ENCODE measurements around the gene TMPRSS7. TPM values are rescaled to one million over a fixed set of nuclear protein-coding genes. Genes with fewer than 3 reads are reported as not detected.

The TMPRSS7 gene
- total RNA-seq, 1 experiment from 2014 or later, result not detected

DNA sequence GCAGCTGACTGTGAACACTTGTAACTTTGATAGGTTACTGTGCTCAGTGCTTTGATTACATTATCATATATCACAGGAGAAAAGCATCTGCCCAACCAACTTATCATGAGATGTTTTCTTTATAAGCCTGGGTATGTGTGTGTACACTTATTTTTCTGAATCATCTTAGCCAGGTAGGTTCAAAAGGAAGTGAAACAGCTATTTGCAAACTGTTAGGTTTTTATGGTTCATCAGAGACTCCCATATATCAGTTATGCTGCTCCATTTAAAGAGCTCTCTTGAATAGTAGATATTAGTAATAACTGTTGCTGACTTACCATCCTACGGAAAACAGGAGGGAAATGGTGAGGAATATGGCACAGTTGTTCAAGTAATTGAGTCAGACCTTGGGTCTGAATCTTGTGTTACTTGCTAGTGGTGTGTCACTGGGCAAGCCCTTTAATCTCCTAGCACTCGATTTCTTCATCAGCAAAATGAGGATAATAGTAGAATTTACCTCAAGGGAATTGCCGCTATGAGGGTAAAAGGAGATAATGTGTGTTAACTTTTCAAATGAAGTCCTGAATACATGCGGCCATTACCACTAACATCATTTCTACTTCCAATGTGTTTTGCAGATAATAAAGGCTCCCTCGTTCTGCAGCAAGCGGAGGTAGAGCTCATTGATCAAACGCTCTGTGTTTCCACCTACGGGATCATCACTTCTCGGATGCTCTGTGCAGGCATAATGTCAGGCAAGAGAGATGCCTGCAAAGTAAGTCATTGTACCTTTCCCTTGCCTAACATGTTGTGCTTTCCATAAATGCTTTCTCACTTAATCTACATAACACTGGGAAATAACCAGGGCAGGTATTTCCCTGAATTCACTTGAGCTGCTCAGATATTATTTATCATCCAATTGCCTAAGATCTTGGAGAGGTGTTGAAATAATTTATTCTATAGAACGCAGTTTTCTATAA lies 43.9 kb downstream of the TMPRSS7 start:
- in situ Hi-C loops (cut with HindIII; ENCODE audit: low pct_unique_long_range_greater_than_20kb, low sequenced_read_pairs) (no loop called here), intact Hi-C loops (cut with micrococcal nuclease; ENCODE audit: unreplicated experiment) (no loop called here)
- CTCF ChIA-PET, result no interaction called here
- DNase-seq (ENCODE audit: low read depth, low spot score) (no peak), ATAC-seq (no peak)
- H3K36me3 ChIP-seq (ENCODE audit: control insufficient read depth, insufficient read depth, low read length), result no peaks in the 10 kb centered on the region
- H3K27me3 ChIP-seq (ENCODE audit: control insufficient read depth, insufficient read depth, low read length), result no peaks in the 10 kb centered on the region
- no peak overlapping the region for H3K4me3 ChIP-seq (ENCODE audit: low read depth in 2 of 2, low read length in 2 of 2)
- POLR2A ChIA-PET, result no interaction called here
- TF ChIP-seq TCF7L2 (IDR thresholded peaks at IDR 0.05; ENCODE audit: low read depth, low read length), result no peak
- TF ChIP-seq, protein P1, sequence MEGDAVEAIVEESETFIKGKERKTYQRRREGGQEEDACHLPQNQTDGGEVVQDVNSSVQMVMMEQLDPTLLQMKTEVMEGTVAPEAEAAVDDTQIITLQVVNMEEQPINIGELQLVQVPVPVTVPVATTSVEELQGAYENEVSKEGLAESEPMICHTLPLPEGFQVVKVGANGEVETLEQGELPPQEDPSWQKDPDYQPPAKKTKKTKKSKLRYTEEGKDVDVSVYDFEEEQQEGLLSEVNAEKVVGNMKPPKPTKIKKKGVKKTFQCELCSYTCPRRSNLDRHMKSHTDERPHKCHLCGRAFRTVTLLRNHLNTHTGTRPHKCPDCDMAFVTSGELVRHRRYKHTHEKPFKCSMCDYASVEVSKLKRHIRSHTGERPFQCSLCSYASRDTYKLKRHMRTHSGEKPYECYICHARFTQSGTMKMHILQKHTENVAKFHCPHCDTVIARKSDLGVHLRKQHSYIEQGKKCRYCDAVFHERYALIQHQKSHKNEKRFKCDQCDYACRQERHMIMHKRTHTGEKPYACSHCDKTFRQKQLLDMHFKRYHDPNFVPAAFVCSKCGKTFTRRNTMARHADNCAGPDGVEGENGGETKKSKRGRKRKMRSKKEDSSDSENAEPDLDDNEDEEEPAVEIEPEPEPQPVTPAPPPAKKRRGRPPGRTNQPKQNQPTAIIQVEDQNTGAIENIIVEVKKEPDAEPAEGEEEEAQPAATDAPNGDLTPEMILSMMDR (IDR thresholded peaks at IDR 0.05), result no peak
- no peak for TF ChIP-seq POLR2AphosphoS5 (IDR thresholded peaks at IDR 0.05; ENCODE audit: low read depth, low read length)
- TF ChIP-seq SIN3A (IDR thresholded peaks at IDR 0.05; ENCODE audit: borderline replicate concordance, insufficient read depth, low read depth, low read length), result no peak
- TF ChIP-seq REST (IDR thresholded peaks at IDR 0.05; ENCODE audit: insufficient read depth in 1 of 2, low read depth in 2 of 2, low read length in 1 of 2), result no peak
- no peak overlapping the region for H3K27ac ChIP-seq (ENCODE audit: low read length)
- BruUV-seq (replicated peaks), result no TSS peak
- H3K9me3 ChIP-seq (ENCODE audit: control insufficient read depth, insufficient read depth, low read depth, low read length), result no peaks in the 10 kb centered on the region
- H3K4me1 ChIP-seq (ENCODE audit: control insufficient read depth, insufficient read depth, low read length), result 0 out of 2 replicates have a peak, but pooled peaks cover 3% of the 10 kb centered on the region

- H3K36me3 ChIP-seq (ENCODE audit: control insufficient read depth, insufficient read depth, low read length), result no peaks in the 10 kb centered on the region
- no peak overlapping the region for H3K4me3 ChIP-seq (ENCODE audit: low read depth in 2 of 2, low read length in 2 of 2)
- TF ChIP-seq, protein P1 (IDR thresholded peaks at IDR 0.05), result no peak
- TF ChIP-seq POLR2AphosphoS5 (IDR thresholded peaks at IDR 0.05; ENCODE audit: low read depth, low read length), result no peak
- TF ChIP-seq SIN3A (IDR thresholded peaks at IDR 0.05; ENCODE audit: borderline replicate concordance, insufficient read depth, low read depth, low read length), result no peak
- TF ChIP-seq TCF7L2 (IDR thresholded peaks at IDR 0.05; ENCODE audit: low read depth, low read length), result no peak
- TF ChIP-seq REST (IDR thresholded peaks at IDR 0.05; ENCODE audit: insufficient read depth in 1 of 2, low read depth in 2 of 2, low read length in 1 of 2), result no peak
- POLR2A ChIA-PET, result no interaction called here
- H3K9me3 ChIP-seq (ENCODE audit: control insufficient read depth, insufficient read depth, low read depth, low read length), result no peaks in the 10 kb centered on the region
- in situ Hi-C loops (cut with HindIII; ENCODE audit: low pct_unique_long_range_greater_than_20kb, low sequenced_read_pairs), result no loop called here
- H3K27ac ChIP-seq (ENCODE audit: low read length), result no peak overlapping the region
- CTCF ChIA-PET, result no interaction called here
- no TSS peak for BruUV-seq (replicated peaks)
- DNase-seq (ENCODE audit: low read depth, low spot score) (no peak), ATAC-seq (no peak)
- H3K4me1 ChIP-seq (ENCODE audit: control insufficient read depth, insufficient read depth, low read length), result peaks cover 13% of the 10 kb centered on the region
- intact Hi-C loops (cut with micrococcal nuclease; ENCODE audit: unreplicated experiment), result no loop called here
- no peaks in the 10 kb centered on the region for H3K27me3 ChIP-seq (ENCODE audit: control insufficient read depth, insufficient read depth, low read length)
Measured at GRCh38 chr3:112083239-112083638, 48.7 kb downstream of the TMPRSS7 start.
